ENCODE results near the gene TENT4A.

- TF ChIP-seq POLR2A (IDR thresholded peaks at IDR 0.05), result no peak
- TF ChIP-seq CTCF (IDR thresholded peaks at IDR 0.05), result no peak
- no peak for TF ChIP-seq EP300 (IDR thresholded peaks at IDR 0.05; ENCODE audit: low read depth)
Measured at GRCh38 chr5:6758236-6758635, 45.0 kb downstream of the TENT4A start.
